Esophagus muscularis mucosa (tissue), 4 donors: Measurements from ENCODE around the gene CYB5R3. TPM values are rescaled to one million over a fixed set of nuclear protein-coding genes. Genes with fewer than 3 reads are reported as not detected.

Experiments used
- DNase-seq: peaks from one replicate; pipeline ENCODE4 v3.0.0-alpha.2; 2017; ENCODE audit errors: extremely low spot score
- H3K27ac ChIP-seq, 4 donors: fragments of 200-600 bp; sonication (generic); replicated peaks in 1 of 4; 1 replicate in 3 of 4; 2 replicates in 1 of 4; pipeline ENCODE4 v1.5.1; 2016 to 2019; ENCODE audit warnings: mild to moderate bottlenecking in 1 of 4
- H3K27me3 ChIP-seq, 4 donors: fragments of 200-600 bp; sonication (generic); one replicate each; pipeline versions ENCODE4 v1.5.1 to v1.6.0; 2016 to 2019
- H3K36me3 ChIP-seq, 4 donors: fragments of 200-600 bp; sonication (generic); one replicate each; pipeline ENCODE4 v1.5.1; 2016 to 2019
- H3K4me1 ChIP-seq, 4 donors: fragments of 200-600 bp; sonication (generic); one replicate each; pipeline ENCODE4 v1.5.1; 2016 to 2019
- H3K4me3 ChIP-seq, 4 donors: fragments of 200-600 bp; sonication (generic); 1 replicate in 2 of 4; 2 replicates in 2 of 4; pipeline ENCODE4 v1.5.1; 2016 to 2019; ENCODE audit warnings: mild to moderate bottlenecking in 4 of 4, moderate library complexity in 1 of 4
- H3K9me3 ChIP-seq, 4 donors: fragments of 200-600 bp; sonication (generic); 1 replicate in 3 of 4; 2 replicates in 1 of 4; pipeline ENCODE4 v1.5.1; 2016 to 2019
- EP300 ChIP-seq: sonication (generic); formaldehyde crosslinking; IDR thresholded peaks from one replicate; pipeline ENCODE4 v1.6.1; 2017; ENCODE audit warnings: antibody characterized with exemption
- POLR2A ChIP-seq: fragments of 450-650 bp; IDR thresholded peaks from one replicate; pipeline ENCODE4 v1.6.1; 2017; ENCODE audit warnings: antibody characterized with exemption, moderate library complexity, mild to moderate bottlenecking, low read depth
- POLR2AphosphoS5 ChIP-seq, 2 donors: sonication (generic); formaldehyde crosslinking; IDR thresholded peaks; one replicate each; pipeline ENCODE4 v1.6.1; 2017; ENCODE audit warnings: antibody characterized with exemption in 2 of 2
- WGBS: methylation state at CpG from one replicate; pipeline ENCODE4 v1.1.5; 2018; 5-methylcytosine and 5-hydroxymethylcytosine counted together
- intact Hi-C: fragments of 100-400 bp; cut with DNase I; formaldehyde crosslinking; loops from one replicate; pipeline ENCODE4 v1.15.1; 2023
- total RNA-seq, 4 donors: library from RNA; depleted of rRNA; stranded (reverse); fragments of >200 nt; gene quantifications; one replicate each; pipeline versions ENCODE4 v1.1.0 to v1.2.1, GENCODE V29; 2016
- TF ChIP-seq, protein P1 (sequence below), 3 experiments: fragments of 200-600 bp in 2 of 3; fragments of 450-650 bp in 1 of 3; sonication (generic) in 2 of 3; IDR thresholded peaks; one replicate each; pipeline ENCODE4 v1.5.1; 2017 to 2019; ENCODE audit warnings: antibody characterized with exemption in 3 of 3, mild to moderate bottlenecking in 2 of 3, moderate library complexity in 1 of 3

CYB5R3 gene
- total RNA-seq, 4 donors from 2014 or later: 154 to 287 (median 221) TPM

DNA sequence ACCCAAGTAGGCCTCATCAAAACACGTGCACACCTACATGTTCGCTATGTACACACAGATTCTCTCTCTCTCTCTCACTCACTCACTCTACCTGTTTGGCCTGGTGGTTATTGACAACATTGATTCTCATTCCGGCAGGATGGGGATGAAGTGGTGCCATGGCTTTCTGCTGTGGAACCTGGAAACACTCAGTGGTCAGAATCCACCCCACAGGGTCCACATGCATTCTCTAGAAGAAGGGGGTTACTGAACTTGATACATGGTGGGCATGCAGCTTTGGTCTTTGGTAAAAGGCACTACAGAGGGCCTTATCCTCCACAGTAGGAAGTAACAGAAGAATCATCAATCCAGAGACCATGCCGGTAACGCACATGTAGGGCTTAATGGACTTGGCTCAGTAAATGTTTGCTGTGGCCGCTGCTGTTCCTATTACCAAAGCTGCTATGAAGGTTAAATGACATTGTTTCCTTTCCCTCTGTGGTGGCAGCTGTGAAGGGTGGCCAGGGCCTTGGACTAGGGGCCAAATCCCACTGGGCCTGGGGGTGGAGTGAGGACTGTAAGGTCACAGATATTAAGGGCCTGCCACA, 47.2 kb downstream of the CYB5R3 start:
- peaks cover 30 to 37% (median 33%) of the 10 kb centered on the region in 4 donors for H3K4me1 ChIP-seq
- H3K9me3 ChIP-seq: no peaks in the 10 kb centered on the region
- 97% methylated on average over 6 of the region's 6 CpGs for WGBS
- intact Hi-C loops: no loop called here
- H3K36me3 ChIP-seq: peaks cover 43 to 73% (median 67%) of the 10 kb centered on the region in 4 donors
- TF ChIP-seq POLR2A (no peak), EP300 (no peak), POLR2AphosphoS5 (IDR thresholded peaks at IDR 0.05) (no peak)
- TF ChIP-seq, protein P1, sequence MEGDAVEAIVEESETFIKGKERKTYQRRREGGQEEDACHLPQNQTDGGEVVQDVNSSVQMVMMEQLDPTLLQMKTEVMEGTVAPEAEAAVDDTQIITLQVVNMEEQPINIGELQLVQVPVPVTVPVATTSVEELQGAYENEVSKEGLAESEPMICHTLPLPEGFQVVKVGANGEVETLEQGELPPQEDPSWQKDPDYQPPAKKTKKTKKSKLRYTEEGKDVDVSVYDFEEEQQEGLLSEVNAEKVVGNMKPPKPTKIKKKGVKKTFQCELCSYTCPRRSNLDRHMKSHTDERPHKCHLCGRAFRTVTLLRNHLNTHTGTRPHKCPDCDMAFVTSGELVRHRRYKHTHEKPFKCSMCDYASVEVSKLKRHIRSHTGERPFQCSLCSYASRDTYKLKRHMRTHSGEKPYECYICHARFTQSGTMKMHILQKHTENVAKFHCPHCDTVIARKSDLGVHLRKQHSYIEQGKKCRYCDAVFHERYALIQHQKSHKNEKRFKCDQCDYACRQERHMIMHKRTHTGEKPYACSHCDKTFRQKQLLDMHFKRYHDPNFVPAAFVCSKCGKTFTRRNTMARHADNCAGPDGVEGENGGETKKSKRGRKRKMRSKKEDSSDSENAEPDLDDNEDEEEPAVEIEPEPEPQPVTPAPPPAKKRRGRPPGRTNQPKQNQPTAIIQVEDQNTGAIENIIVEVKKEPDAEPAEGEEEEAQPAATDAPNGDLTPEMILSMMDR (IDR thresholded peaks at IDR 0.05): no peak
- no peak for DNase-seq
- no peaks in the 10 kb centered on the region for H3K27me3 ChIP-seq
- H3K4me3 ChIP-seq: no peak overlapping the region
- no peak overlapping the region for H3K27ac ChIP-seq

DNA sequence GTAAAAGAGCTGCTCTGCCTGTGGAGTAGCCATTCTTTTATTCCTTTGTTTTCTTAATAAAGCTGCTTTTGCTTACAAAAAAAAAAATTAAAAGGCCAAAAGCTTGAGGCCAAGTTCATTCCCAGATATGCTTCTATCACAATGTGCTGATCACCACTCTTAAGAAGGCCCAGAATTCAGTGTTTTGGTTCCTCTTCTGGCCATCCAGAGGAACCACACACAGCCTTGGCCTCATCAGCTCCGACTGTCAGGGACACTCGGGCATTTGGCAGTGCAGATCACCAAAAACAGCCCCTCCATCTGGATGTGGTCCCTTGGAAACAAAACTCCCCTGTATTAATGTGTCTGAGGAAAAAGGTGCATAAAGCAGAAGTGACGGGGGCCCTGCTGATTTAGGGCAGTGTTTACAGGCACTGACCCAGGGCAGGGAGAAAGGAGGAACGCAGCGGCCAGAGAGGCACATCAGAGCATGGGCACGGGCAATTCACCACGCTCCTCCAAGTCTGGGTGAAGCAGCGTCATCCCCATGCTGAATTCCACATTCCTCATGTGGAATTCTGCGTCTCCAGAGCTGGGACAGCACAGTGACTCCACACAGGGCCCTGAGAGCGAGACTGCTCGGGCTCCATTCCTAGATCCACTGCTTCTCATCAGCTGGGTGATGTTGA, 52.2 kb downstream of the CYB5R3 start:
- H3K36me3 ChIP-seq: peaks cover 71 to 100% (median 99%) of the 10 kb centered on the region in 4 donors
- intact Hi-C loops: no loop called here
- DNase-seq: no peak
- peaks cover 0 to 28% (median 21%) of the 10 kb centered on the region in 4 donors for H3K4me1 ChIP-seq
- TF ChIP-seq, protein P1 (IDR thresholded peaks at IDR 0.05): no peak
- no peak for TF ChIP-seq EP300
- no peak for TF ChIP-seq POLR2A
- no peak for TF ChIP-seq POLR2AphosphoS5 (IDR thresholded peaks at IDR 0.05)
- H3K4me3 ChIP-seq: no peak overlapping the region
- 88% methylated on average over 11 of the region's 11 CpGs for WGBS
- no peaks in the 10 kb centered on the region for H3K9me3 ChIP-seq
- peak overlapping the region in 2 of 4 donors; percentile 37 to 46 for H3K27ac ChIP-seq
- no peaks in the 10 kb centered on the region for H3K27me3 ChIP-seq

DNA sequence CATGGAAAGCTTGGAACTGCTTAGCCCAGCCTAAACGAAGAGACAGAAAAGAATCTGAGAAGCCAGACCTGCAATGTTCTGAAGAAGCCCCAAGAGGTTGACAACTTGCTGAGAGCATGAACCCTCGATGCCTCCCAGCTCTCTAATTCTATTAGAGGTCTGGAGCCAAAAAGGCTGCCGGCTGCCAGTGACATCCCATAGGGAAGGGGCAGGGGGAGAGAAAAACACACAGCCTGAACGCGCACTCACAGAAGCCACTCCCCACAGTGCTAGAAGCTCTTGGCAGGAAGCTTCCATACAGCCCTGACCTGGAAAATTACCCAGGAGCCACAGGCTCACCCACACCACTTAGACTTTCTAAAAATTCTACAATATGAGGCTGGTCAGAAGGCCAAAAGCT, 52.9 kb downstream of the CYB5R3 start:
- H3K9me3 ChIP-seq: no peaks in the 10 kb centered on the region
- no peak for TF ChIP-seq POLR2A
- TF ChIP-seq, protein P1 (IDR thresholded peaks at IDR 0.05): no peak
- no peak for TF ChIP-seq EP300
- no peak for TF ChIP-seq POLR2AphosphoS5 (IDR thresholded peaks at IDR 0.05)
- H3K4me3 ChIP-seq: no peak overlapping the region
- no peaks in the 10 kb centered on the region for H3K27me3 ChIP-seq
- H3K36me3 ChIP-seq: peaks cover 67 to 100% (median 99%) of the 10 kb centered on the region in 4 donors
- intact Hi-C loops: no loop called here
- no peak for DNase-seq
- H3K27ac ChIP-seq: peak overlapping the region in 2 of 4 donors; percentile 37 to 46
- peaks cover 0 to 28% (median 21%) of the 10 kb centered on the region in 4 donors for H3K4me1 ChIP-seq
- 62% methylated on average over 5 of the region's 5 CpGs for WGBS

DNA sequence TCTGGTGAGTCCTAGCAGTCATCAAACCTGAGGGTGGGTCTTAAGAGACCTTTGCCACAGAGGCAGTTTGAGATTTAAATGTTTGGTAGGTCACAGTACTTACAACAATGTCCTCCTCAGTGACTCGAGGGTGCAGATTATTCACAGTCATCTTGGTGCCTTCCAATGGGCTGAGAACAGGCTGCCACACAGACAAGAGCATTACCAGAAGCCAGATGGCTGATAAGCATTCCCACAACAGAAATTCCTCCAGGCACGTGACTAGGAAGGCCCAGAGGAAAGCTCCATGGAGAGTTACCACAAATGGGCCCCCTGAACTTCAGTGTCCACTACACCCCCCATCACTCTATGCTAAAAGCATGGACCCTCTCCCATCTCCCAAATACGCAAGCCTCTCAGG, 53.8 kb downstream of the CYB5R3 start:
- TF ChIP-seq, protein P1 (IDR thresholded peaks at IDR 0.05): no peak
- no peak for TF ChIP-seq EP300
- TF ChIP-seq POLR2AphosphoS5 (IDR thresholded peaks at IDR 0.05): no peak
- no peak for TF ChIP-seq POLR2A
- no peak for DNase-seq
- peaks cover 0 to 28% (median 21%) of the 10 kb centered on the region in 4 donors for H3K4me1 ChIP-seq
- H3K36me3 ChIP-seq: peaks cover 61 to 100% (median 98%) of the 10 kb centered on the region in 4 donors
- peak overlapping the region in 1 of 4 donors; percentile 37 for H3K27ac ChIP-seq
- no peak overlapping the region for H3K4me3 ChIP-seq
- 86% methylated on average over 2 of the region's 3 CpGs for WGBS
- H3K27me3 ChIP-seq: no peaks in the 10 kb centered on the region
- H3K9me3 ChIP-seq: no peaks in the 10 kb centered on the region
- intact Hi-C loops: no loop called here
